22Rv1 (cell line): ENCODE data around the gene CUL3.

Experiments used
- H3K27ac ChIP-seq: fragments of 450-650 bp; 2 replicates; pipeline ENCODE4 v1.5.1; 2017
- CTCF ChIP-seq: fragments of 450-650 bp; IDR thresholded peaks from 2 replicates; pipeline ENCODE4 v1.5.1; 2017; ENCODE audit warnings: mild to moderate bottlenecking
- ZFX ChIP-seq: fragments of 450-650 bp; IDR thresholded peaks from 2 replicates; pipeline ENCODE4 v1.6.1; 2017; ENCODE audit warnings: antibody characterized with exemption, borderline replicate concordance

The CUL3 gene

GRCh38 chr2:224428787-224429440 lies 156.2 kb downstream of the CUL3 start:
- TF ChIP-seq ZFX (no peak), CTCF (no peak)
- no peak overlapping the region for H3K27ac ChIP-seq

- TF ChIP-seq CTCF, result no peak
- no peak for TF ChIP-seq ZFX
- H3K27ac ChIP-seq, result no peak overlapping the region
Measured at GRCh38 chr2:224427471-224427870, 157.7 kb downstream of the CUL3 start.

GRCh38 chr2:224426656-224427055 lies 158.5 kb downstream of the CUL3 start:
- no peak overlapping the region for H3K27ac ChIP-seq
- TF ChIP-seq CTCF (no peak), ZFX (no peak)

GRCh38 chr2:224421065-224421464 lies 164.1 kb downstream of the CUL3 start:
- TF ChIP-seq CTCF (no peak), ZFX (no peak)
- no peak overlapping the region for H3K27ac ChIP-seq
